ENCODE results near the gene USP1.

Gene USP1

DNA sequence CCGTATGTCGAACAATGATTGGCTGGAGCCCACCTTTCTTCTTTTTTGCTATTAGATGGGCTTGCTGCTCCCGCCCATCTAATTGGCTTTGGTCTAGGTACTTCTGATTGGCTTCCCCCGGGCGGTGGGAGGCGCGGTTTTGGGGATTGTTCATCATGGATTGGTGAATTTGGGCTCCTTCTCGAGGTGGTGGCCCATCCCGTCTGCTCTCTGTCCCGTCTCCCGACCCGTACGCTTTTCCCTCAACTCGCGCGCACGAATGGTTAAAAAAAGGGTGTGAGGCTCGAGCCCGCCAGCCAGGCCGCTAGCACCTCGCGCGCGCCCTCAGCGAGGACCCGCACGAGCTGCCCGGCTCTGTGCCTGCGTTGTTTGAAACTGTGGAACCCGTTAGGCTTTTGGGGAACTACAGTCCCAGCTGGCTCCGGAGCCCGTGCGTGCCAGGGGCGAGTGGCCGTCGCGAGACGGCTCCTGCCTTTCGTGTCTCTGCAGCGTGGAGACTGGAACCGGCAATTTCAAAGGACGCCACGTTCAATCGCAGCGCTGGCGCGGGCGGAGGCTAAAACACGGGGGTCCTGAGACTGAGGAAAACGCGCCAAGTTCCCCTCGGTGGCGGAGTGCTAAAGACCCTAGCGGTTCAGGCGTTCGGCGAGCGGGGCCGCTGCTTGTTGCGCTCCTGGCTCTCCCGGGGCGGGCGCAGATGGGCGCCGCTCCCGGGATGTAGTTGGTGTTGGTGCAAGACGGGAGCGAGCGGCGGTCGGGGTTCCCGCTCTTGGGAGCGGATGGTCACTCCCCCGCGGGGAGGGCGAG lies at the start of gene USP1:
Gene USP1, plus strand, starts transcription at position 584 of the 807 bp plus-strand sequence. CDS start 2,819 bp downstream, outside the sequence.
- Histone ChIP-seq H3K27me3 (ENCODE audit: insufficient read depth, poor library complexity, severe bottlenecking) (no peaks in the 10 kb centered on the region), H3K9me3 (ENCODE audit: severe bottlenecking) (no peaks in the 10 kb centered on the region), H3K4me3 (ENCODE audit: severe bottlenecking) (peak within 1 kb of the TSS; percentile 83), H3K27ac (ENCODE audit: poor library complexity, severe bottlenecking) (peak within 1 kb of the TSS; percentile 94), H3K36me3 (ENCODE audit: low read depth) (peaks cover 23% of the 10 kb centered on the region), H3K4me1 (ENCODE audit: insufficient read depth, poor library complexity, severe bottlenecking) (no peaks in the 10 kb centered on the region)
- DNase-seq (ENCODE audit: low spot score) (peak; percentile 99), ATAC-seq (ENCODE audit: low read depth) (peak; percentile 88)
- TF ChIP-seq, protein P1, sequence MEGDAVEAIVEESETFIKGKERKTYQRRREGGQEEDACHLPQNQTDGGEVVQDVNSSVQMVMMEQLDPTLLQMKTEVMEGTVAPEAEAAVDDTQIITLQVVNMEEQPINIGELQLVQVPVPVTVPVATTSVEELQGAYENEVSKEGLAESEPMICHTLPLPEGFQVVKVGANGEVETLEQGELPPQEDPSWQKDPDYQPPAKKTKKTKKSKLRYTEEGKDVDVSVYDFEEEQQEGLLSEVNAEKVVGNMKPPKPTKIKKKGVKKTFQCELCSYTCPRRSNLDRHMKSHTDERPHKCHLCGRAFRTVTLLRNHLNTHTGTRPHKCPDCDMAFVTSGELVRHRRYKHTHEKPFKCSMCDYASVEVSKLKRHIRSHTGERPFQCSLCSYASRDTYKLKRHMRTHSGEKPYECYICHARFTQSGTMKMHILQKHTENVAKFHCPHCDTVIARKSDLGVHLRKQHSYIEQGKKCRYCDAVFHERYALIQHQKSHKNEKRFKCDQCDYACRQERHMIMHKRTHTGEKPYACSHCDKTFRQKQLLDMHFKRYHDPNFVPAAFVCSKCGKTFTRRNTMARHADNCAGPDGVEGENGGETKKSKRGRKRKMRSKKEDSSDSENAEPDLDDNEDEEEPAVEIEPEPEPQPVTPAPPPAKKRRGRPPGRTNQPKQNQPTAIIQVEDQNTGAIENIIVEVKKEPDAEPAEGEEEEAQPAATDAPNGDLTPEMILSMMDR (IDR thresholded peaks at IDR 0.05; ENCODE audit: poor library complexity, severe bottlenecking), result no peak

DNA sequence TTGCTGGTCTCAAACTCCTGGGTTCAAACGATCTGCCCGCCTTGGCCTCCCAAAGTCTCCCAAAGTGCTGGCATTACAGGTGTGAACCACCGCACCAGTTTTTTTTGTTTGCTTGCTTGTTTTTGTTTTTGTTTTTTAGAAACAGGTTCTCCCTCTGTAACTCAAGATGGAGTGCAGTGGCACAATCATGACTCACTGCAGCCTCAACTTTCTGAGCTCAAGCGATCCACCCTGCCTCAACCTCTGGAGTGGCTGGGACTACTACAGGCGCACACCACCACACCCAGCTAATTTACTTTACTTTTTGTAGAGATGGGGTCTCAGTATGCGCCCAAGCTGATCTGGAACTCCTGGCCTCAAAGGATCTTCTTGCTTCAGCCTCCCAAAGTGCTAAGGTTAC lies 47.3 kb upstream of the USP1 start:
- H3K27ac ChIP-seq (ENCODE audit: poor library complexity, severe bottlenecking), result no peak overlapping the region
- H3K9me3 ChIP-seq (ENCODE audit: severe bottlenecking), result no peaks in the 10 kb centered on the region
- peaks cover 8% of the 10 kb centered on the region for H3K4me1 ChIP-seq (ENCODE audit: insufficient read depth, poor library complexity, severe bottlenecking)
- DNase-seq (ENCODE audit: low spot score) (no peak), ATAC-seq (ENCODE audit: low read depth) (no peak)
- no peaks in the 10 kb centered on the region for H3K36me3 ChIP-seq (ENCODE audit: low read depth)
- no peak overlapping the region for H3K4me3 ChIP-seq (ENCODE audit: severe bottlenecking)
- TF ChIP-seq, protein P1 (IDR thresholded peaks at IDR 0.05; ENCODE audit: poor library complexity, severe bottlenecking), result no peak
- H3K27me3 ChIP-seq (ENCODE audit: insufficient read depth, poor library complexity, severe bottlenecking), result no peaks in the 10 kb centered on the region

DNA sequence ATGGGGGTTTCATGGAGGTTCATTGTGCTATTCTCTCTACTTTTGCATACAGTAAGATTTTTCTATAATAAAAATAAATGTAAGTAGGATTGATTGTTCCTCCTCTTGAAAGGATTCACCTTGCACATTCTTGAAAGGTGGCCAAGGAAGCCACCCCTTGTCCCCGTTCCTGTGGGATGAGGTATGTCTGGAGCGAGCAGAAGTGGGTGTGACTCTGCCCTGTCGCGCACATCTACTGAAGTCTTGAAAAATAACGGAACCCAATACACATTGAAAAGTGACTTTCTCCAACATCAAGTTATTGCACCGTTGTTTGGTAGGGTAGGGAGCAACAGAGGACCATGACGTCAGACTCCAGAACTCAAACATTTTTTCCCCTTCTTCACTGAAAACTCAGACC lies 46.8 kb upstream of the USP1 start:
- ATAC-seq (ENCODE audit: low read depth), result no peak
- TF ChIP-seq, protein P1 (IDR thresholded peaks at IDR 0.05; ENCODE audit: poor library complexity, severe bottlenecking), result no peak
- DNase-seq (ENCODE audit: low spot score), result no peak
- Histone ChIP-seq H3K27ac (ENCODE audit: poor library complexity, severe bottlenecking) (no peak overlapping the region), H3K27me3 (ENCODE audit: insufficient read depth, poor library complexity, severe bottlenecking) (no peaks in the 10 kb centered on the region), H3K36me3 (ENCODE audit: low read depth) (no peaks in the 10 kb centered on the region), H3K4me3 (ENCODE audit: severe bottlenecking) (no peak overlapping the region), H3K4me1 (ENCODE audit: insufficient read depth, poor library complexity, severe bottlenecking) (peaks cover 4% of the 10 kb centered on the region), H3K9me3 (ENCODE audit: severe bottlenecking) (no peaks in the 10 kb centered on the region)

- TF ChIP-seq, protein P1 (IDR thresholded peaks at IDR 0.05; ENCODE audit: poor library complexity, severe bottlenecking), result peak; percentile 30
- H3K4me3 ChIP-seq (ENCODE audit: severe bottlenecking), result no peak overlapping the region
- ATAC-seq (ENCODE audit: low read depth) (no peak), DNase-seq (ENCODE audit: low spot score) (no peak)
- H3K9me3 ChIP-seq (ENCODE audit: severe bottlenecking), result no peaks in the 10 kb centered on the region
- H3K27me3 ChIP-seq (ENCODE audit: insufficient read depth, poor library complexity, severe bottlenecking), result no peaks in the 10 kb centered on the region
- peaks cover 2% of the 10 kb centered on the region for H3K4me1 ChIP-seq (ENCODE audit: insufficient read depth, poor library complexity, severe bottlenecking)
- H3K27ac ChIP-seq (ENCODE audit: poor library complexity, severe bottlenecking), result no peak overlapping the region
- H3K36me3 ChIP-seq (ENCODE audit: low read depth), result no peaks in the 10 kb centered on the region
These were observed 45.4 kb upstream of the USP1 start for GRCh38 chr1:62391369-62391971.

- no peak for DNase-seq (ENCODE audit: low spot score)
- no peak for ATAC-seq (ENCODE audit: low read depth)
- Histone ChIP-seq H3K27me3 (ENCODE audit: insufficient read depth, poor library complexity, severe bottlenecking) (no peaks in the 10 kb centered on the region), H3K27ac (ENCODE audit: poor library complexity, severe bottlenecking) (no peak overlapping the region), H3K4me3 (ENCODE audit: severe bottlenecking) (no peak overlapping the region), H3K9me3 (ENCODE audit: severe bottlenecking) (no peaks in the 10 kb centered on the region), H3K4me1 (ENCODE audit: insufficient read depth, poor library complexity, severe bottlenecking) (no peaks in the 10 kb centered on the region), H3K36me3 (ENCODE audit: low read depth) (no peaks in the 10 kb centered on the region)
- TF ChIP-seq, protein P1 (IDR thresholded peaks at IDR 0.05; ENCODE audit: poor library complexity, severe bottlenecking), result no peak
These were observed 43.9 kb upstream of the USP1 start for GRCh38 chr1:62392951-62393350.
